ENCODE measurements around the gene BNIPL.

DNA sequence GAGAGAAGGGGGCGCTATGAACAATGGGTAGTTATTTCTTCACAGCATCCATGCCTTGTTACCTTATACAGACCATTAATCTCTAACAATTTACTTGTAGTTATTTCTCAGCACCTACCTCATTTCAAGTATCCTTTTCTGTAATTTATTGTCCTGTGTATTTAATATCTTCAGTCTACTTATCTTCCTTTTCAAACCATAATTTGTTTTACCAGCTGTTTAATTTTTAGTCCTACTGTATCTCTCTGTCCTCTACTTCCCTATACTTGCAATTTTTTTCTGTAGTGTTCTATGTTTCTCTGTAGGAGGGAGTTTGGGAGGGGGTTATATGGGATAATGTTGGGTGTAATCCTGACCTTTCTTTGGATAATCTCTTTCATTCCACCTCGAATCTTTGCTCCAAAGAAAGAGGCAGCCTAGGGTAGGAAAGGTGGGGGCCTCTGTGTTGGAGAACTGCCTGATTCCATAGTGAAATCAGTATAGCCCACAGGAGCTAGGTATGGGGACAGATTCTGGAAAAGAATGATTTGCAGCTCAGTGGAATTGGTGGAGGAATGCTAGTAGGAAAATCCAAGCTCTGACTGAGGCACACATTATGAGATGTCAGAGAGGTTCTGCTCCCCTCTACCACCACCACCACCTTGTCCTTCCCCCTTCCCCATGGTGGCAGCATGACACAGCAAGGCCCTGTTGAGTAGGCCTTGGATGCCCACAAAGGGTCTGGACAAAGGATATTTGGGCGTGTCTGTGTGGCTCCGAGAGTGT is 24.5 kb downstream of the BNIPL start:
- TF ChIP-seq CTCF (IDR thresholded peaks at IDR 0.05) = no peak
- TF ChIP-seq POLR2A (IDR thresholded peaks at IDR 0.05) = no peak
- no peak for TF ChIP-seq POLR2AphosphoS5 (IDR thresholded peaks at IDR 0.05)

Data from transverse colon (tissue), 4 donors.